Effector CD4-positive, alpha-beta T cell (primary cell): ENCODE results near the gene COL23A1.
A peak's percentile ranks its signal among the peaks of the same experiment; 100 is the strongest.

Experiments
- DNase-seq: peaks from one replicate; pipeline ENCODE4 v3.0.0-alpha.2; 2020

COL23A1 gene

DNA sequence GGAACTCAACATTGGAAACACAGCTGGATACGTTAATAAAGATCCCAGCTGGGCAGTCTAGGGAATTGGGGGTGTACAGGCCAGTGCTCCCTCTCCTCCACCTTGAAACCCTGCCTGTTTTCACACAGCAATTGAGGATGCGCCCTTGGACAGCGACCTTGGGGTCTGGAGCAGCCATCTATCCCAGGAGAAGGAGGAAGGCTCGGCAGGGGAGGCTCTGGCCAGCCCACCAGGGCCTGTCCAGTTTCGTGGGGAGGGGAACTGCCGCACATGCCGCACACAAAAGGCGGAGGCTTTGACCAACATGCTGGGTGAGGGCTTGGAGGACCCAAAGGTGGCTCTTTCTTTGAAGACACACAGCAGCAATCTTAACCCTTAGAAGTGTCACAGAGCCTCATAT is 1.4 kb downstream of the COL23A1 start:
- DNase-seq, result no peak

DNA sequence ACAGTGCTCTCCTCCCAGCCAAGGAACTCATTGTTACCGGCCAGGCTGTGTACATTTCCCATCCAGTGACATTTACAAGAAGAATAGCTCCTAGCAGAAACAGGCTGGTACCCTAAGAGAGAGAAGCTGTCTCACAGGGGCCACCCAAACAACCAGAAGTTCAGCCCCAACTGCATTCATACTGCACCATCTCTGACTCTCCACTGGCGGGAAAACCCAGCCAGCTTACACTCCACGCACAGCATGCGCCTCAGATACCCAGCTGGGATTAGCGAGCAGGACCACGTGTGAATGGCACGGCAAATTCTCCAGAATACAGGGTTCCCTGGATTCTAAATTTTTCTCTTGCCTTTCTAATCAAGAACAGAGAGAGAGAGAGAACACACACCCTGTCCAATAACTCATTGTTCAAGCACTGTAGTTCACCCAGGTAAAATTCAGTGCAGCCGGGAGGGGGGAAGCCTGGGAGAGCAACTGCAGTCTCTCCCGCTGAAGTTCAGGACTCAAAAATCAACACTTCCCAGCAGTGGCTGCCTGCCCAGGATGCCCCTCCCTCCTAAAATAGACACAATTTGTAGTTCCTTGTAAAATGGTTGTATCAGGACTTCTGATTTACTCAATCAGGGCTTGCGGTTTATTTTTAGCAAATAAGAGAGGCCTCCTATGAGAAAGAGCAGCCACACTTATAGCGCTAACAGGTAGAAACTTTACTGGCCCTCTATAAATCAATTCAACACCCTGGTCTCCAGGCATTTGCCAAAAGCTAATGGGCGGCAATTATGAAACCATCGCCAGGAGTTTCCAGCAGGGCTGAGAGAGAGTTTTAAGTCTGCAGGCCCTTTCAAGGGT is 2.2 kb downstream of the COL23A1 start:
- no peak for DNase-seq

DNA sequence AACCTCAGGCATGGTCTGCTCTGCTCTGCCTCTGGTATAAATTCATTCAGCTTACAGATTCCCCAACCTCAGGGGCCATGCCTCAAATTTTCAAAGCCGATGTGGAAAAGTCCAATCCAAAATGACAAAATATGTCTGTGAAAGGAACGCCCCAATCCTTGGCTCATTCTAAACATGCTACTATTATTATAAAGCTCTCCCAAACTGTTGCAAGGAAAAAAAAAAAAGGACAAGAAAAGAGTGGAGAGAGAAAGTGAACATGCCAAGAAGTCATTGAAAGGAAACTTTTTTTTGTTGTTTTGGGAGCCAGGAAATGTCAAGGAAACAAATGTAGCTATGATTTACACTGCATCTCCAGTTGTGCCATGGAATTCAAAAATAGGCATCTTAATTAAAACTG is 3.8 kb downstream of the COL23A1 start:
- no peak for DNase-seq

DNA sequence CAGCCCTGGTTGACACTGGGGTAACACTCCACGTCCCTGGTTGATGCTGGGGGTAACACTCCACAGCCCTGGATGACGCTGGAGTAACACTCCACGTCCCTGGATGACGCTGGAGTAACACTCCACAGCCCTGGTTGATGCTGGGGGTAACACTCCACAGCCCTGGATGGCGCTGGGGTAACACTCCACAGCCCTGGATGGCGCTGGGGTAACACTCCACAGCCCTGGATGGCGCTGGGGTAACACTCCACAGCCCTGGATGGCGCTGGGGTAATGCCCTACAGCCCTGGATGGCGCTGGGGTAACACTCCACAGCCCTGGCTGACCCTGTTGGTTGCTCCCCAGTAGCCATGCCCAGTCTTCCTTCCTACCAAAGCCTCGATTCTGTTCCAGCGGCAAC is 4.8 kb downstream of the COL23A1 start:
- peak; percentile 19 for DNase-seq

DNA sequence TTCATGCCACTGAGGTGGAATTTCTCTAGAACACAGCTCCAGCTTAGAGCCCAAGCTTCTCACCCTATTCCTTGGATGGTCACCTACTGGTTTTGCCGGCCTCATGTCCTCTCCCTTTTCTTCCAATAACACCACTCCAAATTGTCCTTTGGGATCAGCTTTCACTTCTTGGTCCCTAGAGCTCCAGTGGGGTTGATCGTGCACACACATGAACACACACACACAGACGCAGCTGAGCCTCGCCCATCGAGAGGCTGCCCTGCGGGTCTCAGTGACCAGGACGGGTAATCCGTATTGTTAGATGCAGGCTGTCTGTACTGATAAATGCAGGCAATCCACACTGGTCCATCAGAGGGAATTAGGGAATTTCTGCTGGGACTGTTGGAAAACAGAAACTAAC is 6.9 kb downstream of the COL23A1 start:
- no peak for DNase-seq

DNA sequence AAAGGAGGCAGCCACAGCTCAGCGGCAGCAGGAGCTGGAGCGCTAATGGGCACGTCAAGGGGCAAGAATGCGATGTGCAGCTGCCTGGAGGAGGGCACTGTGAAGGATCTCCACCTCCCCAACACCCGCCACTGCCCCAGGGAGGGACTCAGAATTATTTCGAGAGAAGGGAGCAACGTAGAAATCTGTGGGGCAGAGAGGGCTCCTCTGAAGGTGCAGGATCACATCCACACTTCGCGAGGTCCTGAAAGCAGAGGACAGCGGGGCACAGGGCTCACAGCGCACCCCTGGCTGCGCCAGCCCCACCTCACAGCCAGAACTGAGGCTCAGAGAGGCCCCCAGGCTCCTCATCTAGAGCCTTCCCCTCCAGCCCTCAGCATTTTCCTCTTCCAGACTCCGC is 7.9 kb downstream of the COL23A1 start:
- no peak for DNase-seq

DNA sequence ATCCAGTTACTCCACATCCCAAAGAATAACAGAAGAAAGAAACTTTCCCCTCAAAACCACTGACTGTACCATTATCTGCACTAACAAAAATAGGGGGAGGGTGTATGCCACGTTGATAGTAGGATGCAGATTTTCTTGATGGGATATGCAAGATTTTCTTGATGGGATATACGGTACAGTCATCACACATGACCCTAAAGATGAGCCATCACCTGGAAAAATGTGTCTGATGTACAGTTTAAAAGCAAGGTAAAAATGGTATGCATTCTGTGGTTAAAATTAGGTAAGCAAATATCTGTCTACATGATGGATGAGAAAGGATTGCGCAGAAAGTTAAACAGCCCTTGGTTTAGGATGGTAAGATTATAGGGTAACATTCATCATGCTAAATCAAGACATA is 8.6 kb downstream of the COL23A1 start:
- no peak for DNase-seq

DNA sequence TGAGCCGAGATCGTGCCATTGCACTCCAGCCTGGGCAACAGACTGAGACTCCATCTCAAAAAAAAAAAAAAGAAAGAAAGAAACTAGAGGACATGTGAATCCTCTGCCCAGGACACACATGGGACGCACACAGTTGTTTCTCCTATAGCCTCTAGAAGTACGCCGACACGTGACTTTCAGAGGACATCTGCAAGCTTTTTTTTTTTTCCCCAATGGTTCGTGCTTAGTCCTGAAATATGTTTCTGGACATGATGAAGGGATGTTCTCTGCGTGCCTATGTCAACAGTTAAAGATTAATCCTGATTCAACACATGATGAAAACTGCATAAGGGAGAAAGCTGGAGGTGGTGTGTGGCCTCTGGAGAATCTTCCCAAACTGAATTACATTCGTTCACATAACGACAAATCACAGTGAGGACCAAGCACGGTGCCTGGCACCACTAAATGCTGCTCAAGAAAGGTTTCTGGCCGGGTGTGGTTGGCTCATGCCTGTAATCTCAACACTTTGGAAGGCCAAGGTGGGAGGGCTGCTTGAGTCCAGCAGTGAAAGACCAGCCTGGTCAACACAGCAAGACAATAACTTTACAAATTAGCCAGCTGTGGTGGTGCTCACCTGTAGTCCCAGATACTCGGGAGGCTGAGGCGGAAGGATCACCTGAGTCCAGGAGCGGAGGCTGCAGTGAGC is 9.8 kb downstream of the COL23A1 start:
- no peak for DNase-seq

DNA sequence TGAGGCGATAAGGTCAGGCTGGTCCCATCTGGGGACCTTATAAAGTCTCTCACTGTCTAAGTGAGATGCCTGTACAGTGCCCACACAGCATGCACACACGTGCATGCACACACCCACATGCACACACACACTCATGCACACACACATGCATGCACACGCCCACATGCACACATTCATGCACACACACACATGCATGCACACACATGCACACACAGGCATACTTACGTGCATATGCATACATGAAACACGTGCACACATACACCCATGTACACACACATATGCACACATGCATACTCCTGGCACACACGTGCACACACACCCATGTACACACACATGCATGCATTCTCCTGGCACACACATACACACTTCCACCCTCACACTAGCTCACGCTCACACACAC is 12.2 kb downstream of the COL23A1 start:
- no peak for DNase-seq

DNA sequence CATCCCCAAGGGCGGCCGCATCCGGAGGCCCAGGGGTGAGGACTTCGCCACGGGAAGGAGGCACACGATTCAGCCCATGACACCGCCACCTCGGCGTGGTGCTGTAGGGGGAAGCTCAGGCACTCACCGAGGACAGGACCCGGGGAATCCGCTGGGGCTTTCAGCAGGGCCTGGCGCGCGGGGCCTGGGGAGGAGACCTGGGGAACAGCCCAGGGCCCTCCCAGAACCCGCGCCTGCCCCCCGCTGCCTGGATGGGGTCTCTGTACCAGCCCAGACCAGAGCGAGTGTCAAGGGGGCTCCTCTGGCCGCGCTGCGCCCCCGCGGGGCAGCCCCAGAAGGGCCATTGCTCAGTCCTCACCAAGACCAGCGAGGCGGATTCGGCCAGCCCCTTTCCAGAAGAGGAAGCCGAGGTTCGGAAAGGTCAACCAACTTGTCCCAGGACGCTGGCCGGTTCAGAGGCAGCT is 12.8 kb downstream of the COL23A1 start:
- no peak for DNase-seq

DNA sequence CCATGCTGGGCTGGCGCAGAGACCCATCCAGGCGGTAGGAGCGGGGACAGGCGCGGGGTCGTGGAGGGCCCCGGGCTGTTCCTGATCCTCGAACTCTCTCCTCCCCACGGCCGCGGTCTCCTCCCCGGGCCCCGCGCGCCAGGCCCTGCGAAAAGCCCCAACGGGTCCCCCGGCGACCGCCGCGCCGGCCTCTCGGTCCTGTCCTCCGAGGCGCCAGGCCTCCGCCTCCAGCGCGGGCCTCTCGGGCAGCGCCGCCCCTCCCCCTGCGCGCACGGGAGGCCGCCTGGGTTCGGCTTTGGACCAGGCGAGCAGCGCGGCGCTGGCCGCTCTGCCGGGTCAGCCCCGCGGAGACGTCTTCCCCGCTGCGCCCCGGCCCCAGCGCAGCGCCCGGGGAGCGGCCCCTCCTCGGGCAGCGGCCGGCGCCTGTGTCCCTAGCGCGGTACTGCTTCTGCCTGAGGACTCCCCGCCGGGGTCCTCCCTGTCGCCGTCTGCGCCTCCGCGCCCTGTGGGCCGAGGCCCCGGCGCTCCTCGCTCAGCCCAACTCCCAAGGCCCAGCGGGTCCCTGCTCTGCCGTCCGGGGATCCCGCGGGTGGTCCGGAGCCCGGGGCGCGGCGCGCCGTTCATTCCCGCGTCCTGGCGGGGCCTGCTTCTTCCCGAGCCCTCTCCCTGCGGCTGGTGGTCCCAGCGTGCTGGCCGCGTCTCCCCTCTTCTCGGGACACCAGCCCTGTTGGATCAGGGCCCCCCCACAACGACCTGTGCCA is 13.4 kb downstream of the COL23A1 start:
- no peak for DNase-seq

DNA sequence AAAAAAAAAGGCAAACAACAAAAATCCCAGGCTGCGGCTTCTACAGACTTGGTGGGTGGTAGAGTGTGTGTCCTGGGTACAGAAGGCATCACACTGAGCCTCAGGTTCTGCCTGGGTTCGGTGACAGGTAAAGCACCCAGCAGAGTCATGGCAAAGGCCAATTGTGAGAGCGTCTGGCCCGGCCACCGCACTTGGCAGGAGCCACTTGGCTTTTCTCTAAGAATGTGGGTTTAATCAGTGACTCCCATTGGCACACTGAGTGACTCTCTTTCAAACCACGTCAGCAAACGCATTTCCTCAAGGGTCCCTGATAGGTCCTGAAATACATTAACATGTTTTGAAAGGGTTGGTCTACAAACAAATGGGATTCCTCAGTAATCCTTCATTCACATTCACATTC is 17.0 kb downstream of the COL23A1 start:
- DNase-seq, result no peak

DNA sequence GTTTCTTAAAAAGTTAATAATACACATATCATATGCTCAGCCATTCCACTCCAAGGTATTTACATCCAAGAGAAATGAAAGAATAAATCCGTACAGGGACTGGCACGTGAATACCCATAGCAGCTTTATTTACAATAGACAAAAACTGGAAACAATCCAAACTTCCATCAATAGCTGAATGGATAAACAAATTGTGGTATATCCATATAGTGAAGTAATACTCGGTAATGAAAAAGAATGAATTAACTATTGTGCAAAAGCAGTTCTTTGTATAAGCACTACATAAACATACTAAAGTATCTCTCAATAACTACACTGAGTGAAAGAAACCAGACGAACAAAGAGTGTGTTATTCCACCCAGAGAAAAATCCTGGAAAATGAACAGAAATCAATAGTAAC is 17.6 kb downstream of the COL23A1 start:
- DNase-seq, result no peak

DNA sequence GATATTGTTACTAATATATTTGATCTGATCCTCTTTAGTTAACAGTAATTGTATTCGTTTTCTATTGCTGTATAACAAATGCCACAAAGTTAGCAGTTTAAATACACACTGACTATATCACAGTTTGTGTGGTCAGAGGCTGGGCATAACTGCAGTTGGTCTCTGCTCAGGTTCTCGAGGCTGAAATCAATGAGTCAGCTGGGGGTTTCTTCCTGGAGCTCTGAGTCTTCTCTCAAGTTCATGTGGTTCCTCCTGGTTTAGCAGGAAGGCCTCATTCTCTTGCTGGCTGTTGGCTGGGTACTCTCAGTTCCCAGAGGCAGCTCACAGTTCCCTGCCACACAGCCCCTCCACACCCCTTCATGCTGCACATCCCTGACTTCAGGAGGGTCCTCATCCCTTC is 20.7 kb downstream of the COL23A1 start:
- DNase-seq, result no peak

DNA sequence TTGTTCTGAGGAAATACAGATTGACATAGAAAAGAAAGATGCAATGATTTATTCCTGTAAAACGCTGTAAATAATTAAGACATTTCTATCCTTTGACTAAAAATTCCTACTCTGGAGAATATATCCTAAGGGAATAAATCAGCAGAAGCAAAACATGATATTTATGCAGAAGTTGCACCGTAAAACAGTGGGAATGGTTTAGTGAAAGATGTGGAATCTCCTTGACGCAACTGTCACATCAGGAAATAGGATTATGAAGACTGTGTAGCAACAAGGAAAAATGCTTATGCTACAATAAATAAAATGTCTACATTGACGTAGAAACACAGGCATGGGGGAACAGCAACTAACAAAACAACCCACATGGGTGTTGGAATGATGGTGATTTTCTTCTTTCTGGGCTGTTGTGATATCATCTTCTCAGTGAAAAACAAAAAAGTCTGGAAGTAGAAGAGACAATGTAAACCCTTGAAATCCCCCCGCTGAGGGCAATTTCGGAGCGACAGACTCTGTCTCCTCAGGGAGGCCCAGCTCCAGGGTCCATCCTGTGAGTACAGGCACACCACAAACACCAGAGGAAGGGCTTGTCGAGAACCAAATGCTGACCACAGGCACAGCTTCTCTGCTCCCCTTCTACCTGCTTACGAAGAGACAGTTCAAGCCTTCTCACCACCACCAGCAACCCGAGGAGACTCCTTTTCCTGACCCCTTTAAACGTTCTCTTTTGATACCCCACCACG is 25.2 kb downstream of the COL23A1 start:
- no peak for DNase-seq

DNA sequence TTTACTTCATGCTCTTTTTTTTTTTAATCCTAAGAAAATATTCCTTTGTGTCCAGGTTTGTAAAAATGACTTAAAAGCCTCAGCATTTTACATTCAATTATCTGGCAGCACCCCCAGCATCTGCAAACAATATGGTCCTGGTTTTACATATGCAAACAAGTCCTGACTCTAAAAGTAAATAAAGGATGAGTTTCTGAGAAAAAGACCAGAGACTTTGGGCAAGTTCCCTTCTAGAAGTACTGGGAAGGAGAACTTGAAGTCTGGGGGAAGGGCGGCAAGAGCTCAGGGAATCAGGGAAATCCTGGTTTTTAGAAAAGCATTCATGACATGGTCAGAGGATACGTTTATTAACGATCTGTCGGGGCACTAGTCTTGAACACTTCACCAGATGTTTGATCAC is 25.8 kb downstream of the COL23A1 start:
- DNase-seq, result no peak

DNA sequence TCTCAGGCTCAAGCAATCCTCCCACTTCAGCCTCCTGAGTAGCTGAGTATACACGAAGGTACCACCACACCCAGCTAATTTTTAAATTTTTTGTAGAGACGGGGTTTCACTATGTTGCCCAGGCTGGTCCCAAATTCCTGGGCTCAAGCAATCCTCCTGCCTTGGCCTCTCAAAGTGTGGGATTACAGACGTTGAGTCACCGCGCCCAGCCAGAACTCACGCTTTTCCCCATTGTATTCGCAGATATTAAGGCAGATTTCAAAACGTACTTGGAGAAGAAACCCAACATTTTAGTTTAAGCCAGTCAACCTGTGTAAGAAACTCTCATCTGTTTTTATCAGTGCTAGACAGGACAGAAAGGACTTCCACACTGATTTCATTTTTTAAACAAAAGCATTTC is 26.6 kb downstream of the COL23A1 start:
- no peak for DNase-seq

DNA sequence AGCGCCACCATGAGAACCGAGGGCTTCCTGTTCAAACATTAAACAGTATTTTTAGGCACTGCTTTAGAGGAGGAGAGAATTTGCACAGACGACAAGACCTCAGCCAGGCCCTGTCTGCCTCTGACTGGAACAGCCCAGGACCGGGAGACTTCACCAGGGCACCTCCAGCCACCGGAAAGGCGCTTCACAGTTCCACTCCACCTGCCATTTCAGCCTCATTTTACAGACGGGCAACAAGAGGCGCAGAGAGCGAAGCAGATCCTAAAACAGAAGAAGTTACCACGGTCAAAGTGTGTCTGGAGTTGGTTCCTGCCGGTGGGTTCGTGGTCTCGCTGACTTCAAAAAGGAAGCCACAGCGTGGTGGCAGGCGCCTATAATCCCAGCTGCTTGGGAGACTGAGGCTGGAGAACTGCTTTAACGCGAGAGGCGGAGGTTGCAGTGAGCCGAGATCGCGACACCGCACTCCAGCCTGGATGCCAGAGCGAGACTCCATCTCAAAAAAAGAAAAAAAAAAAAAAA is 28.4 kb downstream of the COL23A1 start:
- no peak for DNase-seq

DNA sequence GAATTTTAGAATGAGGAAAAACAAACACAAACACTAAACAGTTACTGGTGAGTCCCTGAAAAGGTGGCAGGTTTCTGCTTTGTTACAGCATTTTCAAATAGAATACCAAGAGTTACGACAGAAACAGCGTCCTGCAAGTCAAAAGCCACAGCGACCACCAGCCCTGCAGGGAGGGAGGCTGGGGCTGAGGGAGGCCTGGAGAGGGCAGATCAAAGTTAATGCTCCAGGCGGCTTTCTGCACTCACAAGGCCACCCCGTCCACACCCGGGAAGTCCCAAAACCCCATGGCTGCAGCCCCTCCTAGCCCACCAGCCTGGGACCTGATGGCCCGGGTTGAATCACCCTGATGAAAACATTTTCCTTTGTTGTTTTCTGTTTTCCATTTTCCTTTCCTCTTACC is 29.3 kb downstream of the COL23A1 start:
- no peak for DNase-seq

DNA sequence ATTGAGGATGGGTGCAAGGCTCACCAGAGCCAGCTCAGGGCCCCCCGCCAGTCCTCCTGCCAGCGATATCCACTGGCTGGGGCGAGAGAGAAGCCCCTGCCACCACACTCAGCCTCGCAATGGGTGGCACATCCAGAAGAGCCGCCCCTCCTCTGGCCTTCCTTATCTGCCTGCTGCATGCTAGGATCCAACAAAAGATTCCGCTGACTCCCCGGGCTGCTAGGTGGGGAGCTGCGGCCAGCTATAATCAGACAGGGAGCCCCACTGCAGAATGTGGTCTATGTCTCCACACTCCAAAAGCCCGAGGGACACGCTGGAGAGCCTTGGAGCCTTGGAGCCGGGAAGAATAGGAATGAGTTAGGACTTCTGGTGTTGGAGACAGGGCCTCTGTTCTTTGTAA is 32.8 kb downstream of the COL23A1 start:
- DNase-seq, result no peak

DNA sequence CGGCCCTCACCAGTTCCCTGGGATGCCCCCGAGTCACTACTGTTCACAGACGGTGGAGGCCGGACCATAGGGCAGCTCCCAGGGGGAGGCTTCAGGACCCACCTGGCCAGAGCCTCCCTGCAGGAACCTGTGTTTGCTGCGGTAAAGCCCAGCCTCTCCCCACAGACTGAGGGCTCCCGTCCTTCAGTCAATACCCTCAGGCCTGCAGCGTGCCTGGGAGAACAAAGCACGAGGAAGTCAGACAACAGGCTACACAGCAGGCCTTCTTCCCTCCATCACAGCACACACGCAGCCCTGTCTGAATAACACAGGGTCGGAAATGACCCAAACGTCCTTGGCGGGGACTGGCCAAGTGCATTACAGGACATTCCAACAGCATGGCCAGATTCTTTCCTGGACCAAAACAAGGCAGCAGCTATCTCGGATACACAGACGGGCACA is 34.4 kb downstream of the COL23A1 start:
- DNase-seq, result no peak

DNA sequence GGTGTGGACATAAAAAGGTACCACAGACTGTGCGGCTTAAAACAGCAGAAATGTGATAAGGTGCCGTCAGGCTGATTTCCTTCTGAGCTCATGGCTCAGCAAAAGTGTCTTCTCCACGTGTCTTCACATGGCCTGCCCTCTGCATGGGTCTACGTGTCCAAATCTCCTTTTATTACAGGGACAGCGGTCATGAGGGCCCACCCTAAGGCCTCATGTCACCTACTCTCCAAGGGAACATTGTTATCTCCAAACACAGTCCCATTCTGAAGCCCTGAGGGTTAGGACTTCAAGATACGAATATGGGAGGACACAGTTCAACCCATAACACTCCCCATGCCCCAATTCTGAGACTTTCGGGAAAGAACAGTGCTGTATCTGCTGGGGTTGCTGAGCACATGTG is 35.2 kb downstream of the COL23A1 start:
- DNase-seq, result no peak

DNA sequence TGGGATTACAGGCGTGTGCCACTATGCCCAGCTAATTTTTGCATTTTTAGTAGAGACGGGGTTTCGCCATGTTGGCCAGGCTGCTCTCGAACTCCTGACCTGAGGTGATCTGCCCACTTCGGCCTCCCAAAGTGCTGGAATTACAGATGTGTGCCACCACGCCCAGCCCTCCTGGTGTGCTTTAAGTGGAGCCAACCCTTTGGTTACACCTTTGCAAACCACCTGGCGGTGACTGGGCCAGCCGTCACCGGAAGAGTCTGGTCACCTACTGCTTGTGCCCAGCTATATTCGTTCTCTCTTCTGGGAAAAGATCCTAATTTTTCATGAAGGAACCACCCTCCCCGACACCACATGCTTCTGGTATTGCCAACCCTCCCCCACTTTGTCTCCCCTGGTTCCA is 35.9 kb downstream of the COL23A1 start:
- no peak for DNase-seq
